ENCODE measurements around the gene PAOX.

The PAOX gene

GRCh38 chr10:133349577-133350011 lies 29.5 kb upstream of the PAOX start:
- no peak for DNase-seq (ENCODE audit: low read depth)

- no peak for DNase-seq (ENCODE audit: low read depth)
Observed at GRCh38 chr10:133350283-133350949, 28.6 kb upstream of the PAOX start.

GRCh38 chr10:133350950-133351329 lies 28.1 kb upstream of the PAOX start:
- DNase-seq (ENCODE audit: low read depth): no peak

GRCh38 chr10:133351408-133352318 lies 27.4 kb upstream of the PAOX start:
- no peak for DNase-seq (ENCODE audit: low read depth)

- no peak for DNase-seq (ENCODE audit: low read depth)
Observed at GRCh38 chr10:133353202-133353959, 25.7 kb upstream of the PAOX start.

GRCh38 chr10:133353988-133354605 lies 25.0 kb upstream of the PAOX start:
- no peak for DNase-seq (ENCODE audit: low read depth)

- no peak for DNase-seq (ENCODE audit: low read depth)
Observed at GRCh38 chr10:133354672-133355240, 24.3 kb upstream of the PAOX start.

GRCh38 chr10:133355266-133355665 lies 23.8 kb upstream of the PAOX start:
- no peak for DNase-seq (ENCODE audit: low read depth)

- DNase-seq (ENCODE audit: low read depth): no peak
Observed at GRCh38 chr10:133355991-133356390, 23.1 kb upstream of the PAOX start.

GRCh38 chr10:133356549-133357284 lies 22.3 kb upstream of the PAOX start:
- DNase-seq (ENCODE audit: low read depth): no peak

- DNase-seq (ENCODE audit: low read depth): no peak
Observed at GRCh38 chr10:133357285-133358161, 21.5 kb upstream of the PAOX start, which contains the start of gene FUOM. TSS of gene FUOM (minus strand) at chr10:133358019. CDS start at chr10:133358007, 12 bp downstream.

- DNase-seq (ENCODE audit: low read depth): no peak
Observed at GRCh38 chr10:133358162-133358924, 20.7 kb upstream of the PAOX start.

GRCh38 chr10:133358925-133359310 lies 20.1 kb upstream of the PAOX start:
- no peak for DNase-seq (ENCODE audit: low read depth)

- no peak for DNase-seq (ENCODE audit: low read depth)
Observed at GRCh38 chr10:133359554-133359971, 19.5 kb upstream of the PAOX start.

- no peak for DNase-seq (ENCODE audit: low read depth)
Observed at GRCh38 chr10:133359972-133360610, 19.0 kb upstream of the PAOX start.

GRCh38 chr10:133361227-133361626 lies 17.8 kb upstream of the PAOX start:
- no peak for DNase-seq (ENCODE audit: low read depth)

GRCh38 chr10:133361773-133362441 lies 17.2 kb upstream of the PAOX start:
- DNase-seq (ENCODE audit: low read depth): no peak

GRCh38 chr10:133362846-133363245 lies 16.2 kb upstream of the PAOX start:
- DNase-seq (ENCODE audit: low read depth): no peak
